Measurements from ENCODE around the gene SLC7A14.

- TF ChIP-seq CTCF (conservative IDR thresholded peaks at IDR 0.05; ENCODE audit: low read length): no peak
- no peak for TF ChIP-seq EZH2phosphoT487 (IDR thresholded peaks at IDR 0.05; ENCODE audit: borderline replicate concordance)
Measured at GRCh38 chr3:170467007-170467406, 118.9 kb downstream of the SLC7A14 start.
